22Rv1 (cell line): ENCODE data around the gene ZFX.
"Not testable (repeated sequence)": the region's sequence is repeated elsewhere in the genome, so short reads cannot be mapped to it uniquely, and the experiment has no call there.

Experiments used
- ZFX ChIP-seq: fragments of 450-650 bp; IDR thresholded peaks from 2 replicates; pipeline ENCODE4 v1.6.1; 2017; ENCODE audit warnings: antibody characterized with exemption, borderline replicate concordance
- TF ChIP-seq, protein P1 (sequence below): fragments of 450-650 bp; IDR thresholded peaks from 2 replicates; pipeline ENCODE4 v1.5.1; 2017; ENCODE audit warnings: mild to moderate bottlenecking

- TF ChIP-seq, protein P1, sequence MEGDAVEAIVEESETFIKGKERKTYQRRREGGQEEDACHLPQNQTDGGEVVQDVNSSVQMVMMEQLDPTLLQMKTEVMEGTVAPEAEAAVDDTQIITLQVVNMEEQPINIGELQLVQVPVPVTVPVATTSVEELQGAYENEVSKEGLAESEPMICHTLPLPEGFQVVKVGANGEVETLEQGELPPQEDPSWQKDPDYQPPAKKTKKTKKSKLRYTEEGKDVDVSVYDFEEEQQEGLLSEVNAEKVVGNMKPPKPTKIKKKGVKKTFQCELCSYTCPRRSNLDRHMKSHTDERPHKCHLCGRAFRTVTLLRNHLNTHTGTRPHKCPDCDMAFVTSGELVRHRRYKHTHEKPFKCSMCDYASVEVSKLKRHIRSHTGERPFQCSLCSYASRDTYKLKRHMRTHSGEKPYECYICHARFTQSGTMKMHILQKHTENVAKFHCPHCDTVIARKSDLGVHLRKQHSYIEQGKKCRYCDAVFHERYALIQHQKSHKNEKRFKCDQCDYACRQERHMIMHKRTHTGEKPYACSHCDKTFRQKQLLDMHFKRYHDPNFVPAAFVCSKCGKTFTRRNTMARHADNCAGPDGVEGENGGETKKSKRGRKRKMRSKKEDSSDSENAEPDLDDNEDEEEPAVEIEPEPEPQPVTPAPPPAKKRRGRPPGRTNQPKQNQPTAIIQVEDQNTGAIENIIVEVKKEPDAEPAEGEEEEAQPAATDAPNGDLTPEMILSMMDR: not testable (repeated sequence)
- not testable (repeated sequence) for TF ChIP-seq ZFX
Observed at GRCh38 chrX:24143982-24144381, 5.5 kb upstream of the ZFX start.
